ENCODE measurements around the gene LY9.
A peak's percentile ranks its signal among the peaks of the same experiment; 100 is the strongest.

The LY9 gene

GRCh38 chr1:160806109-160806665 lies 10.2 kb downstream of the LY9 start:
- no peak for DNase-seq

GRCh38 chr1:160806784-160807183 lies 10.8 kb downstream of the LY9 start:
- DNase-seq, result no peak

- DNase-seq, result no peak
These were observed 11.3 kb downstream of the LY9 start for GRCh38 chr1:160807247-160807646.

GRCh38 chr1:160807738-160808137 lies 11.8 kb downstream of the LY9 start:
- DNase-seq, result no peak

DNA sequence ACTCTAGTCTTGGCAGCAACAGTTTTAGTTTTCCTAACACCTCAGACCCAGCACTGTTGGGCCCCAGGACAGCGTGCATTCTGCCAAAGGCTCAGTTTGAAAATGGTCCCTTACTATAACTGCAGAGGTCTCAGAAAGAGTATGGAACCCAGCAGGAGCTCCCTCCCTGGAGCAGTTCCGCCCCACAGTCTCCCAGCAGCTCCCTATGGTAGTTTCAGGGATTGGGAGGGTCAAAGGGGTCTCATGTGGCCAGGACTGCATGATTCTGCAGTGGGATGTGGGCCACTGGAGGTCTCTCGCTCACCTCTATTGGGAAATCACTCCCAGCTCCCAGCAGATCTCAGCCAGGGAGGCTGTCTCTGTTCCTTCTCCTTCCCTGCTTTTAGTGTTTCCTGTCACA lies 12.3 kb downstream of the LY9 start:
- no peak for DNase-seq

DNA sequence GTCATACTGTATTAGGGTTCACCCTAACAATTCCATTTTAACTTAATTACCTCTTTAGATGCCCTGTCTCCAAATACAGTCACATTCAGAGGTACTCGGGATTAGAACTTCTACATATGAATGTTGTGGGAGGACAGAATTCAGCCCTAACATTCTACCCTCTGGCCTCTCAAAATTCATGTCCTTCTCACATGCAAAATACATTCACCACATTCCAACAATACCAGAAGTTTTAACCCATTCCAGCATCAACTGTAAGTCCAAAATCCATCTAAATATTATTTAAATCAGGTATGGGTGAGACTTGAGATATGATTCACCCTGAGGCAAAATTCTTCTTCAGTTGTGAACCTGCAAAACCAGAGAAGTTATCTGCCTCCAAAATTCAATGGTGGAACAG lies 14.5 kb downstream of the LY9 start:
- DNase-seq, result no peak

GRCh38 chr1:160811147-160811546 lies 15.2 kb downstream of the LY9 start:
- no peak for DNase-seq

DNA sequence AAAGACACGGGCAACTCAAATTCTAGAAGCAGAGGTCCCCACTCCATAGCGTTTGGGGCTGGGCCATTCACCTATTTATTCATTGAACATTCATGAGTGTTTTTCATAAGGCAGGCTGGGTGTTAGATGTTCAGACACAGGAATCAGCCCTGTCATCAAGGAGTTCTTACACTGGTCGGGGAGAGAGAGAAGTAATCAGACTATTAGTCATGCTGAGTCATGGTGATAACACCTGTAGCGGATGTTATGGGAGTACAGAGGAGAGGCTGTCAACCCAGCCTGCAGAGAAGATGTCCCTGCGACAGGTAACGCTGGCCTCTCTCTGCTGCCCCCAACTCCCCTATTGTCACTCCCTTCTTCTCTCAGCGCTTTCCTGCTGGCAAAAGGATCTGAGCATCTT lies 17.2 kb downstream of the LY9 start:
- DNase-seq, result no peak

- no peak for DNase-seq
These were observed 18.3 kb downstream of the LY9 start for GRCh38 chr1:160814316-160814715.

DNA sequence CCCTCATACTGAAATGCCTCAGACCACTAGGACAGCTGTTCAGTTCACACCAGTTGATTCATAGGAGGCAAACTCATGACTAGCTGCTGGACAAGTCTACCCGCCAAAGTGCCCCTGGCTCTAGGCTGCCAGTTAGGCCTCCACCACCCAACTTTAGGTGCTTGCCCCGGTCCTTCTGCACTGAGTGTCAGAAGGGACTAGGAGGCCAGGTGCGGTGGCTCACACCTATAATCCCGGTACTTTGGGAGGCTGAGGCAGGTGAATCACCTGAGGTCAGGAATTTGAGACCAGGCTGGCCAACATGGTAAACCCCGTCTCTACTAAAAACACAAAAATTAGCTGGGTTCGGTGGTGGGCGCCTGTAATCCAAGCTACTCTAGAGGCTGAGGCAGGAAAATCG lies 18.9 kb downstream of the LY9 start:
- no peak for DNase-seq

GRCh38 chr1:160818207-160818937 lies 22.4 kb downstream of the LY9 start:
- no peak for DNase-seq

DNA sequence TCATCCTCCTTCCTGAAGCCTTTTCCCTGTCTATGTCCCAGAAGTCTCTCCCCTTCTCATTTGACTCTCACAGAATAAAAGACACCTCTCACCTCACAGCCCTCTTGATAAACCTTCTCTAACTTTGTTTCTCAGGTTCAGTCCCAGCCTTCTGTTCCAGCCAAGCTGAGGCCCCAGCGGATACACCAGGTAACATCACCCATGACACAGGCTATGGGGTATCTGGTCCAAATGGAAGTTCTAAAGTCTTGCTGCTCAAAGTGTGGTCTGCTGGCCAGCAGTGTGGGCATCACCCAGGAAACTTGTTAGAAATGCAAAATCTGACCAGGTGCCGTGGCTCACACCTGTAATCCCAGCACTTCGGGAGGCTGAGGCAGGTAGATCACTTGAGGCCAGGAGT lies 23.2 kb downstream of the LY9 start:
- no peak for DNase-seq

GRCh38 chr1:160821627-160822026 lies 25.7 kb downstream of the LY9 start:
- DNase-seq, result no peak

DNA sequence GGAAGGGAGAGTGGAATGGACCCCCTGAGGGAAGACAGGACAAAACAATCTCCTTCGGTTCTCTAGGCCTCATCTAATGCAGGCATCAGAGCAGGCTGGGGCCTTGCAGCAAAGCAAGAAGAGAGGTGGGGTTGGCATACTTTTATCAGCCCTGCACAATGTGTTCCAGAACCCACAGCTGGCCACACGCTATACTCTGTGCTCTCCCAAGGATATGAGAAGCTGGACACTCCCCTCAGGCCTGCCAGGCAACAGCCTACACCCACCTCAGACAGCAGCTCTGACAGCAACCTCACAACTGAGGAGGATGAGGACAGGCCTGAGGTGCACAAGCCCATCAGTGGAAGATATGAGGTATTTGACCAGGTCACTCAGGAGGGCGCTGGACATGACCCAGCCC lies 27.3 kb downstream of the LY9 start:
- DNase-seq, result no peak

GRCh38 chr1:160826546-160826945 lies 30.6 kb downstream of the LY9 start:
- no peak for DNase-seq

DNA sequence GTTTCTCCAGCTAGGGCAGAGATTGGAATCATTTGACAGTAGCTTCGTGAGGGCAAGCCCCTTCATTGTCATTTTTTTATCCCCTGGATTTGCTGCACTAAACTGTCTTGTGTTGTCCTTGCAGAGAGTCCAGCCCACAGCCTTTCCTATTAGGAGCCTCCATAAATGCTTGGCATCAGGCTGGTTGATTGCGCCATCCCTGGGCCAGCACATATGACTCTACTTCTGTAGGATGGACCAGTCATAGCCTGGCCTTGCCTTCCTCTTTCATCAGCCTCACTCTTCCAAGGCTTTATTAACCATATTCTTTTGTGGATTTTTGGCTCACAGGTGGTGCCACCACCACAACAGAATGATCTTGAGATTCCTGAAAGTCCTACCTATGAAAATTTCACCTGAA lies 31.4 kb downstream of the LY9 start:
- no peak for DNase-seq

DNA sequence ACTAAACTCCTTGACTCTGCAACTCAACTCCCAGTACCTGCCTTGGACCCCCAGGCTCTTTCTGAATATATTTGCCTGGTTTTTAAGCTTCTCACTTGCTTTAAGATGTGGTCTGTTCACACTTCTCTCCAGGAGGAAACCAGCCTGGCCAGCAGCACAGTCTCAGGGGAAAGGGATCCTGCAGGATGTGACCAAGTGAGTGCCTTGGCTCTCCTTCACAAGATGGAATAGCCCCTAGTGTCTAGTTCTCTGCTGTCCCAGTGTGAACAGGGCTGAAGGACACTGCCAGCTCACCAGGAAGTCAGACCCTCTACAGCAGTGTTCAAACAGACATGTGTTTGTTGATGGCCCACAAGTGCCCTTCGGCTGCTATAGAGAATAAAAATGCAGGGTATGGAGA lies 33.8 kb downstream of the LY9 start:
- DNase-seq, result no peak

- DNase-seq, result peak; percentile 82
These were observed 34.6 kb downstream of the LY9 start for GRCh38 chr1:160830321-160831153.

DNA sequence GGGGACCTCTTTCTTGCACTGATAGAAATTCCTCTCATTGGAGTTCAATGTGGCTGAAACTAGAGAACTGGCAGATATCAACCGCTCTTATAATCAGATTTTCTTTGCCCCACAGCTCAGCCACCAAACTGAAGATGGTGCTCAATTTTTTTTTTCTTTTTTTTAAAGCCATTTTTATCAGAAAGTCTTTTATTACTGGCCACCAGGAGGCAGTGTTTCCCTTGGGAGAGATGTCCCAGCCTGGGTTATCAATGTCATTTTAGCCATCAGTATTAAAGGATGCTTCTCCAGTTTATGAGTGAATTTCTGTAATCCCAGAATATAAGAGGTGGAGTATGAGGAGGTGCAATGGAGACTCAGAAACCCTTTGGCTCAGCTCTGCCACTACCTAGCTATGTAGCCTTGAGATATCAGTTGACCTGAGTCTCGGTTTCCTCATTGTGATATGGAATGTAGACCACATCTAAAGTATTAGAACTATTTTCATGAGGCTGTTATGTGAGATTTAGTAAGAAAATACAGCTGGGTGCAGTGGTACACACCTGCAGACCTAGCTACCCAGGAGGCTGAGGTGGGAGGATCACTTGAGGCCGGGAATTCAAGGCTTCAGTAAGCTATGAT lies 39.1 kb downstream of the LY9 start:
- no peak for DNase-seq

- no peak for DNase-seq
These were observed 39.8 kb downstream of the LY9 start for GRCh38 chr1:160835751-160836150.

- no peak for DNase-seq
These were observed 40.6 kb downstream of the LY9 start for GRCh38 chr1:160836561-160836960.

DNA sequence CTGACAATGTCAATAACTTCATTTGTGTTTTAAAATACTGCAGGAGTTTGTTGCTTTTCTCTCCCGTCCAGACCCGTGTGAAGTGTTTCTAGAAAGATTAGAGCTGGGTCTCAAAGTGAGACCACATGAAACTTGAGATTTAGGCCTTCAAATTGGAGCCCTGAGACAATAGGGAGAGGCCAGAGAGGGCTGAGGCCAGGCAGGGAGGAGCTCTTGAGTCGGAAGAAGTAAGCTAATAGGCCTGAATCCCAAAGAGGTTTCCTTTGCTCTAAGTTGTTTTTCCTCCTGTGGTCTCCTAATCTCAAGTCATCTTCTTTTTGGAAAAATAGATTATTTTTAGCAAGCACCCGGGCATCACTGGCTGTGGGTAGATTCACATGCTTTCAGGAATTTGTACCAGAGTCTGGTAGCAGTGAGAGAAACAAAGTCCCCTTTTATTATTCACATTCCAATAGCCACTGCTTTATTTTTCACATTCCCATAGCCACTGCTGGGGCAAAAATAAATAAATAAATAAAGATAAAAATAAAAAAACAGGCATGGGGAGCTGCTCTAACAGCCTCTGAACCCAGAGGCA lies 41.1 kb downstream of the LY9 start:
- no peak for DNase-seq

GRCh38 chr1:160837558-160838205 lies 41.7 kb downstream of the LY9 start:
- peak; percentile 67 for DNase-seq

Data from stimulated activated CD4-positive, alpha-beta T cell treated with anti-CD3 and anti-CD28 coated beads, Interleukin-4, amount 100 ng/mL, for 1 hour (primary cell).